ENCODE data around the gene UNC5C.

DNA sequence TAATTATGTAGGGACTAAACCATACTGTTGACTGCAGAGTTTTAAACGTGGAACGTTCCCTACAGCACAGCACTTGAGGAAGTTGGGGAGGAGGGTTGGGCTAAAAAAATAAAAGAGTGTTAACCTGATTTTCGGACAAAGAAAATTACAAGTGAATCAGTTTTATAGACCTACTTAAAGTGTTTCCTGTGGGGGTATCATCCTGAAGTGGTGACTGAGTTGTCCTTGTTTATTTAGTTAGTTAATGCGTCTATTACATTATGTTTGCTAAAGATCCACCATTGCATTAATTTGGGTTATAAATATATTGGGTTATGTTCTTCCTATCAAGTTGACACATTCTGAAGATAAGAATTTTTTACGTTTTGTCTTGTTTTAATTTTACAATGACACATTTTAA lies 14.7 kb downstream of the UNC5C start:
- TF ChIP-seq, protein P1, sequence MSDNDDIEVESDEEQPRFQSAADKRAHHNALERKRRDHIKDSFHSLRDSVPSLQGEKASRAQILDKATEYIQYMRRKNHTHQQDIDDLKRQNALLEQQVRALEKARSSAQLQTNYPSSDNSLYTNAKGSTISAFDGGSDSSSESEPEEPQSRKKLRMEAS (CRISPR knock-in tag; IDR thresholded peaks at IDR 0.05), result no peak
- TF ChIP-seq, protein P2, sequence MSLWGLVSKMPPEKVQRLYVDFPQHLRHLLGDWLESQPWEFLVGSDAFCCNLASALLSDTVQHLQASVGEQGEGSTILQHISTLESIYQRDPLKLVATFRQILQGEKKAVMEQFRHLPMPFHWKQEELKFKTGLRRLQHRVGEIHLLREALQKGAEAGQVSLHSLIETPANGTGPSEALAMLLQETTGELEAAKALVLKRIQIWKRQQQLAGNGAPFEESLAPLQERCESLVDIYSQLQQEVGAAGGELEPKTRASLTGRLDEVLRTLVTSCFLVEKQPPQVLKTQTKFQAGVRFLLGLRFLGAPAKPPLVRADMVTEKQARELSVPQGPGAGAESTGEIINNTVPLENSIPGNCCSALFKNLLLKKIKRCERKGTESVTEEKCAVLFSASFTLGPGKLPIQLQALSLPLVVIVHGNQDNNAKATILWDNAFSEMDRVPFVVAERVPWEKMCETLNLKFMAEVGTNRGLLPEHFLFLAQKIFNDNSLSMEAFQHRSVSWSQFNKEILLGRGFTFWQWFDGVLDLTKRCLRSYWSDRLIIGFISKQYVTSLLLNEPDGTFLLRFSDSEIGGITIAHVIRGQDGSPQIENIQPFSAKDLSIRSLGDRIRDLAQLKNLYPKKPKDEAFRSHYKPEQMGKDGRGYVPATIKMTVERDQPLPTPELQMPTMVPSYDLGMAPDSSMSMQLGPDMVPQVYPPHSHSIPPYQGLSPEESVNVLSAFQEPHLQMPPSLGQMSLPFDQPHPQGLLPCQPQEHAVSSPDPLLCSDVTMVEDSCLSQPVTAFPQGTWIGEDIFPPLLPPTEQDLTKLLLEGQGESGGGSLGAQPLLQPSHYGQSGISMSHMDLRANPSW (CRISPR knock-in tag; conservative IDR thresholded peaks at IDR 0.05; ENCODE audit: low read depth), result no peak
